HEK293T (cell line): ENCODE data around the gene LSM14B.

ENCODE experiments used
- BHLHE40 ChIP-seq: fragments of 450-650 bp; IDR thresholded peaks from 2 replicates; pipeline ENCODE4 v1.6.1; 2016; ENCODE audit warnings: mild to moderate bottlenecking, moderate library complexity, borderline replicate concordance
- CTBP1 ChIP-seq: fragments of 450-650 bp; IDR thresholded peaks from 2 replicates; pipeline ENCODE4 v1.6.1; 2016; ENCODE audit warnings: borderline replicate concordance
- NFRKB ChIP-seq: fragments of 450-650 bp; IDR thresholded peaks from 2 replicates; pipeline ENCODE4 v1.6.1; 2016; ENCODE audit warnings: mild to moderate bottlenecking, moderate library complexity
- PKNOX1 ChIP-seq: fragments of 450-650 bp; IDR thresholded peaks from 2 replicates; pipeline ENCODE4 v1.6.1; 2016
- SUZ12 ChIP-seq: fragments of 450-650 bp; IDR thresholded peaks from 2 replicates; pipeline ENCODE4 v1.6.1; 2016; ENCODE audit warnings: mild to moderate bottlenecking

GRCh38 chr20:62120990-62121775 lies 1.1 kb upstream of the LSM14B start:
- no peak for TF ChIP-seq NFRKB
- TF ChIP-seq SUZ12: no peak
- TF ChIP-seq PKNOX1: no peak
- TF ChIP-seq BHLHE40: no peak
- no peak for TF ChIP-seq CTBP1
